Measurements from ENCODE around the gene RCAN1. TPM values are rescaled to one million over a fixed set of nuclear protein-coding genes. Genes with fewer than 3 reads are reported as not detected.

Gene RCAN1
- total and polyA plus RNA-seq, 2 of the 13 experiments (the other 11 are each of a cell fraction or from before 2014, with no cell fraction given), result 9.4 to 34.1 TPM

DNA sequence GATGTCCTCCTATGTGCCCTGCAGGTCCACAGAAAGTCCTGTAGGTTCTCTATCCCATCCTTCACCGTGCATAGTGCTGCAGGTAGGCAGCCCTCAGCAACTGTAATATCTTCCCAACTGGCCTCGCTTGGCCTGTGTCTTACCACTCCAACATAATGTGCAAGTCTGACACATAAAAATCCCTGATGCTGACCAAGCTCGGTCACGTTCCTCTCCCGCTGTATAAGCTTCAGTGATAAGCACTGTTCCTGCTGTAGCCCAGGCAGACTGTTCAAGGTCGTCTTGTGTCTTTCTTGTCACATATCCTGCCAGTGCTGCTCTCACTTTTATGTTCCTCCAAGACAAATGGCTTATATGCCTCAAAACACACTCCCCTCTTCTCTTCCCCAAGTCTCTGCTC, 83.5 kb downstream of the RCAN1 start (continued):
- no peak for TF ChIP-seq THAP9 (CRISPR knock-in tag; IDR thresholded peaks at IDR 0.05; ENCODE audit: borderline replicate concordance)

- ChIA-PET CTCF (ENCODE audit: low intra/inter-chr PET ratio, low total read pairs) (no interaction called here), POLR2A (no interaction called here)
- Histone ChIP-seq H3K27me3 (ENCODE audit: control insufficient read depth in 1 of 2, insufficient read depth in 2 of 2, low read length in 2 of 2) (no peaks in the 10 kb centered on the region), H3K9me3 (ENCODE audit: low read length) (no peaks in the 10 kb centered on the region), H3K27ac (ENCODE audit: extremely low read length, insufficient read depth, low read length) (no peak overlapping the region), H3K79me2 (ENCODE audit: insufficient read depth, low read length) (peaks cover 13% of the 10 kb centered on the region), H2AFZ (ENCODE audit: low read length) (no peak overlapping the region), H3K4me2 (ENCODE audit: low read depth, low read length) (no peak overlapping the region), H3K9ac (ENCODE audit: insufficient read depth, low read depth, low read length) (no peak overlapping the region), H3K4me3 (replicated peaks in 1 of 3; ENCODE audit: insufficient read depth in 1 of 3, low read depth in 2 of 3, low read length in 3 of 3) (no peak overlapping the region), H4K20me1 (ENCODE audit: insufficient read depth, low read length) (no peaks in the 10 kb centered on the region), H3K36me3 (replicated peaks in 1 of 2; ENCODE audit: control insufficient read depth in 1 of 2, insufficient read depth in 2 of 2, low read length in 2 of 2) (no peaks in the 10 kb centered on the region), H3K4me1 (ENCODE audit: insufficient read depth, low read length) (peaks cover 37% of the 10 kb centered on the region)
- no TSS peak for BruUV-seq (replicated peaks)
- no peak for DNase-seq (ENCODE audit: low spot score)
- intact Hi-C loops (cut with micrococcal nuclease; ENCODE audit: unreplicated experiment), result no loop called here
- ATAC-seq, result no peak
- in situ Hi-C loops (cut with HindIII; ENCODE audit: extremely low pct_ligation_motif_present, low pct_unique_long_range_greater_than_20kb), result no loop called here
- FAIRE-seq, result no peak
- TF ChIP-seq PCBP1 (IDR thresholded peaks at IDR 0.05; ENCODE audit: borderline replicate concordance, low read depth, low read length), result no peak
- no peak for TF ChIP-seq ZNF788 (CRISPR knock-in tag; IDR thresholded peaks at IDR 0.05; ENCODE audit: borderline replicate concordance)
- no peak for TF ChIP-seq ZMAT3 (CRISPR knock-in tag; conservative IDR thresholded peaks at IDR 0.05)
- TF ChIP-seq ZNF432 (CRISPR knock-in tag; IDR thresholded peaks at IDR 0.05; ENCODE audit: borderline replicate concordance), result no peak
- TF ChIP-seq SYNCRIP (IDR thresholded peaks at IDR 0.05; ENCODE audit: insufficient read depth, low read depth, low read length), result no peak
- no peak for TF ChIP-seq KAT7 (CRISPR knock-in tag; IDR thresholded peaks at IDR 0.05; ENCODE audit: borderline replicate concordance)
- no peak for TF ChIP-seq DNMT1 (CRISPR knock-in tag; IDR thresholded peaks at IDR 0.05)
- TF ChIP-seq ZNF30 (CRISPR knock-in tag; IDR thresholded peaks at IDR 0.05), result no peak
- TF ChIP-seq PBX2 (CRISPR knock-in tag; IDR thresholded peaks at IDR 0.05), result no peak
- TF ChIP-seq SNRNP70 (IDR thresholded peaks at IDR 0.05; ENCODE audit: low read depth, low read length), result no peak
- TF ChIP-seq ZIK1 (CRISPR knock-in tag; IDR thresholded peaks at IDR 0.05; ENCODE audit: borderline replicate concordance, low read depth), result no peak
- no peak for TF ChIP-seq ARID2 (CRISPR knock-in tag; IDR thresholded peaks at IDR 0.05; ENCODE audit: borderline replicate concordance)
Measured at GRCh38 chr21:34530261-34530660, 84.7 kb downstream of the RCAN1 start.

Data from HepG2 (cell line).